ENCODE measurements around the gene SLC10A1.
"Not testable (repeated sequence)": the region's sequence is repeated elsewhere in the genome, so short reads cannot be mapped to it uniquely, and the experiment has no call there.

DNA sequence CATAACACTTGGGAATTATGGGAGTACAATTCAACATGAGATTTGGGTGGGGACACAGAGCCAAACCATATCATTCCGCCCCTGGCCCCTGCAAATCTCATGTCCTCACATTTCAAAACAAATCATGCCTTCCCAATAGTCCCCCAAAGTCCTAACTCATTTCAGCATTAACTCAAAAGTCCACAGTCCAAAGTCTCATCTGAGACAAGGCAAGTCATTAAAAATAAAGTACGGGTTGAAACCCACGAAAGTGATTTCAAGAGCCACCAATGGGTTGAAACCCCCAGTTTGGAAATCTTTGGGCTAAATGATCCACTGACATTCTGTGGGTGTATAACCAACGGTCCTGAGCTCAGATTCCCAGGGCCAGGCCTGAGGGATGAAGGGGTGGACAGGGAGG, 60.6 kb downstream of the SLC10A1 start:
- not testable (repeated sequence) for TF ChIP-seq POLR2A (IDR thresholded peaks at IDR 0.05)
- TF ChIP-seq, protein P1, sequence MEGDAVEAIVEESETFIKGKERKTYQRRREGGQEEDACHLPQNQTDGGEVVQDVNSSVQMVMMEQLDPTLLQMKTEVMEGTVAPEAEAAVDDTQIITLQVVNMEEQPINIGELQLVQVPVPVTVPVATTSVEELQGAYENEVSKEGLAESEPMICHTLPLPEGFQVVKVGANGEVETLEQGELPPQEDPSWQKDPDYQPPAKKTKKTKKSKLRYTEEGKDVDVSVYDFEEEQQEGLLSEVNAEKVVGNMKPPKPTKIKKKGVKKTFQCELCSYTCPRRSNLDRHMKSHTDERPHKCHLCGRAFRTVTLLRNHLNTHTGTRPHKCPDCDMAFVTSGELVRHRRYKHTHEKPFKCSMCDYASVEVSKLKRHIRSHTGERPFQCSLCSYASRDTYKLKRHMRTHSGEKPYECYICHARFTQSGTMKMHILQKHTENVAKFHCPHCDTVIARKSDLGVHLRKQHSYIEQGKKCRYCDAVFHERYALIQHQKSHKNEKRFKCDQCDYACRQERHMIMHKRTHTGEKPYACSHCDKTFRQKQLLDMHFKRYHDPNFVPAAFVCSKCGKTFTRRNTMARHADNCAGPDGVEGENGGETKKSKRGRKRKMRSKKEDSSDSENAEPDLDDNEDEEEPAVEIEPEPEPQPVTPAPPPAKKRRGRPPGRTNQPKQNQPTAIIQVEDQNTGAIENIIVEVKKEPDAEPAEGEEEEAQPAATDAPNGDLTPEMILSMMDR (IDR thresholded peaks at IDR 0.05): not testable (repeated sequence)
